Panc1 (cell line): ENCODE data around the gene OSCAR. TPM values are rescaled to one million over a fixed set of nuclear protein-coding genes. Genes with fewer than 3 reads are reported as not detected.

Source experiments
- ATAC-seq: fragments of 200-7000 bp; cut with Tn5 transposase; 2 replicates; pipeline ENCODE4 v1.9.1; 2020; ENCODE audit warnings: mild to moderate bottlenecking, moderate library complexity
- BruUV-seq: library from RNA; stranded (reverse); fragments of 400-500 nt; replicated peaks from 2 replicates; lab custom pipeline; 2021; lab: Mats Ljungman, UMichigan
- CTCF ChIA-PET: fragments of 300-600 bp; sonication (Branson Sonifier 250); formaldehyde crosslinking; loops from one replicate; lab custom pipeline; 2022; ENCODE audit warnings: antibody characterized with exemption; lab: Charles Lee
- POLR2A ChIA-PET: fragments of 300-600 bp; sonication (Branson Sonifier 250); formaldehyde crosslinking; loops from one replicate; lab custom pipeline; 2022; ENCODE audit warnings: antibody characterized with exemption; lab: Charles Lee
- DNase-seq: peaks from one replicate; pipeline ENCODE4 v3.0.0-alpha.2; 2010; ENCODE audit warnings: low read depth, low spot score
- H3K27ac ChIP-seq: 2 replicates; pipeline ENCODE4 v1.5.1; 2011; ENCODE audit warnings: mild to moderate bottlenecking, low read length, inconsistent platforms
- H3K27me3 ChIP-seq: fragments of 200-500 bp; sonication (Bioruptor generic); 2 replicates; pipeline ENCODE4 v1.6.0; 2014; ENCODE audit warnings: low read length, inconsistent platforms; ENCODE audit not compliant: control insufficient read depth, insufficient read depth
- H3K36me3 ChIP-seq: fragments of 200-500 bp; sonication (Bioruptor generic); 2 replicates; pipeline ENCODE4 v1.5.1; 2014; ENCODE audit warnings: inconsistent platforms, mild to moderate bottlenecking, low read length, moderate library complexity; ENCODE audit not compliant: control insufficient read depth, insufficient read depth
- H3K4me1 ChIP-seq: 2 replicates; pipeline ENCODE4 v1.5.1; 2011; ENCODE audit warnings: inconsistent platforms, mild to moderate bottlenecking, low read length, moderate library complexity; ENCODE audit not compliant: control insufficient read depth, insufficient read depth
- H3K4me3 ChIP-seq, 2 experiments: 2 replicates each; pipeline ENCODE4 v1.5.1; 2011 to 2012; ENCODE audit warnings: low read depth in 2 of 2, low read length in 2 of 2, mild to moderate bottlenecking in 2 of 2, inconsistent platforms in 1 of 2, moderate library complexity in 1 of 2
- H3K9me3 ChIP-seq: fragments of 200-500 bp; sonication (Bioruptor generic); 2 replicates; pipeline ENCODE4 v1.5.1; 2014; ENCODE audit warnings: low read depth, mild to moderate bottlenecking, inconsistent platforms, low read length, moderate library complexity; ENCODE audit not compliant: control insufficient read depth, insufficient read depth
- CTCF ChIP-seq: fragments of 450-650 bp; IDR thresholded peaks from 2 replicates; pipeline ENCODE4 v1.5.1; 2017; ENCODE audit warnings: mild to moderate bottlenecking
- POLR2AphosphoS5 ChIP-seq: IDR thresholded peaks from 2 replicates; pipeline ENCODE4 v1.6.1; 2012; ENCODE audit warnings: mild to moderate bottlenecking, low read depth, low read length, moderate library complexity
- REST ChIP-seq, 2 experiments: IDR thresholded peaks; 2 replicates each; pipeline ENCODE4 v1.6.1; 2011 to 2012; ENCODE audit warnings: low read depth in 2 of 2, control low read depth in 1 of 2, low read length in 1 of 2, mild to moderate bottlenecking in 1 of 2, moderate library complexity in 1 of 2; ENCODE audit not compliant: insufficient read depth in 1 of 2
- SIN3A ChIP-seq: IDR thresholded peaks from 2 replicates; pipeline ENCODE4 v1.6.1; 2012; ENCODE audit warnings: low read depth, mild to moderate bottlenecking, low read length, moderate library complexity, borderline replicate concordance; ENCODE audit not compliant: insufficient read depth
- TCF7L2 ChIP-seq: IDR thresholded peaks from 2 replicates; pipeline ENCODE4 v1.6.1; 2011; ENCODE audit warnings: mild to moderate bottlenecking, low read depth, low read length, inconsistent platforms
- in situ Hi-C: cut with HindIII; loops from 2 replicates; pipeline ENCODE4 v1.10.0; 2016; ENCODE audit warnings: low sequenced_read_pairs, low pct_unique_long_range_greater_than_20kb
- intact Hi-C: fragments of 100-400 bp; cut with micrococcal nuclease; formaldehyde crosslinking; loops from one replicate; pipeline ENCODE4 v1.10.0; 2022; ENCODE audit not compliant: unreplicated experiment
- total RNA-seq: library from RNA; stranded (reverse); gene quantifications from one replicate; pipeline ENCODE4 v1.2.1, GENCODE V29; 2021; ENCODE audit not compliant: unreplicated experiment

The OSCAR gene
- total RNA-seq, 1 experiment from 2014 or later: 6.8 TPM

- intact Hi-C loops: no loop called here
Measured at GRCh38 chr19:54104998-54105715, 4.6 kb upstream of the OSCAR start.

More at GRCh38 chr19:54104998-54105715, 4.6 kb upstream of the OSCAR start:
- H3K4me1 ChIP-seq: peaks cover 16% of the 10 kb centered on the region; the same call in 1 of the 2 replicates
- ATAC-seq (no peak), DNase-seq (no peak)
- TF ChIP-seq TCF7L2 (no peak), SIN3A (no peak), CTCF (no peak), POLR2AphosphoS5 (no peak), REST (IDR thresholded peaks at IDR 0.05; ENCODE audit: insufficient read depth in 1 of 2, low read depth in 2 of 2, low read length in 1 of 2) (no peak)
- H3K9me3 ChIP-seq: no peaks in the 10 kb centered on the region
- no TSS peak for BruUV-seq
- H3K4me3 ChIP-seq: no peak overlapping the region
- POLR2A ChIA-PET: no interaction called here
- no peak overlapping the region for H3K27ac ChIP-seq
- CTCF ChIA-PET: no interaction called here
- no peaks in the 10 kb centered on the region; the same call in 1 of the 2 replicates for H3K36me3 ChIP-seq
- in situ Hi-C loops: no loop called here
- H3K27me3 ChIP-seq: no peaks in the 10 kb centered on the region
